GM21381 (cell line): ENCODE results near the gene HOXA9.

Experiments used
- ATAC-seq: cut with Tn5 transposase; IDR thresholded peaks from one replicate; pipeline ENCODE4 v1.9.1; 2021; ENCODE audit warnings: mild to moderate bottlenecking, moderate library complexity; ENCODE audit not compliant: unreplicated experiment

The HOXA9 gene

DNA sequence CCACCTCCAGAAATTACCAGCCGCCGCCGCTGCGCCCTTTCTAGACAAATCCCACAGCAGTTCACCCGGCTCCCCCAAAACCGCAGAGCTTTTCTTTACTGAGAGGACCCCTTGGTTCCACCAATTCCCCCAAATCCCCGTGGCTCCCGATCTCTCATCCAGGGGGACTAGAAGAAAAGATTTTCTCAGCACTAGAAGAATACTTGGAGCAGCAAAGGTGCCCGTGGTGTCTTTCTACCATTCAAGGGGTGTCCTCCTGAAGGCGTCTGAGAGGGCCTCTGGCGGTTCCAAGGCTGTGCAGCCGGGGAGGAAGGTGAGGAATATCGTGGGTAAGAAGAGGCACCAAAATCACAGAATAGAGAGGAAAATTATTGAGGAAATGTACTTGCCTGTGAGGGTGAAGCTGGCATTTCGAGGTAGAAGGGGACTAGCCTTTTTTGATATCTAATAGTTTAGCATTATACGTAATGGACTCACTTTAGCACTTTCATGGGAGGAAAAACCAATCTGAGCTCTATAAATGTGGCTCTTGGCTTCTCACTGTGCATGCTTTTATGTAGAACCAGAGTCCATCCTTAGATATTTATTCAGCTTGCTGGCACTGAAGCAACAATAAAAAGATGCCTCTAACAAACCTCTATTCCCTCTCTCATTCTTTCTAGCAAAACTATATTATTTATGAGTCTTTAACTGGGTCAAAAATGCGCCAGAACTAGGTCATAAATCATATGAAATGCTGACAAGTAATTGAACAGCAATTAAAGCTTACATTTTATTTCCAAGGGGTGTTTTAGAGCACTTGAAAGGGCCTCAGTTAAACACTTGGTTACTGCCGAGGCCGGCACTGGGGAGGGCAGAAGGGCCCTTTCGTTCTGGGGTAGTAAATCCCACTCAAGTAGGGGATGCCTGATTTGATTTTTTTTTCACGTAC, 49.0 kb downstream of the HOXA9 start:
- ATAC-seq, result no peak

DNA sequence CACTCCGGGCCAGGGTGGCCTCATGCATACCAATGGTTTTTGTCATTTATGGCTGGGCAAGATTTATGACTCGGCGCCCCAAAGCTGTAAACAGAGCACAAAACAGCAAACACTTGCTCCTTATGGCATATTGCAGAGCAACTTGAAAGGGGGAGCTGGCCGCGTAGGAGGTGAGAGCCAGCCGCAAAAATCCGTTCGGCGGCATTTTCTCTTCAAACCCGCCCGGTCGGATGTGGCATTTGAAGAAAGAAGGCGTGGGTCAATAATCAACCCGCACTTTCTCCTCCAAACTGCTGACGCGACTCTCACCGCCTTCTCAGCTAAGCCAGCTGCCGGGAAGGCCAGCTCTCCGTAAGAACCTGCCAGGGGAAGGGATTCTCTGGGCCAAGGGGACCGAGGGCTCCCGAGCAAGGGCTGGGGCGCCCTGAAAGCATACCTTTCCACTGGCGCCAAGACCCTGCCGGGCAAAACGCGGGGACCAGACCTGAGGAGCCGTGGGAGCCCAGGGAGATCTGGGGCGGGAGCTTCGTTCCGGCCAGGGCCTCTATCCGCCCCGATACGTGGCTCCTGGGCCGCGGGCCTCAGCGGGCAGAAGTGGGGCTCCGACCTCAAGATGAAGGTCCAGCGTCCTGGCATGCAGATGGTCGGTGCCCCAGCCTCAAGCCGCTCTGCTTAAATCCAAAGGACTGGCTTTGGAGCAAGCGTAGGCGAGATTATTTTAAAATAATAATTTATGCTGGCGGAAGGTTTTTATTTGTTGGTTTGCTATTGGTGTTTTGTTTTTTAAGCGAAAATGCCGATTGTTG, 49.9 kb downstream of the HOXA9 start:
- ATAC-seq, result no peak

DNA sequence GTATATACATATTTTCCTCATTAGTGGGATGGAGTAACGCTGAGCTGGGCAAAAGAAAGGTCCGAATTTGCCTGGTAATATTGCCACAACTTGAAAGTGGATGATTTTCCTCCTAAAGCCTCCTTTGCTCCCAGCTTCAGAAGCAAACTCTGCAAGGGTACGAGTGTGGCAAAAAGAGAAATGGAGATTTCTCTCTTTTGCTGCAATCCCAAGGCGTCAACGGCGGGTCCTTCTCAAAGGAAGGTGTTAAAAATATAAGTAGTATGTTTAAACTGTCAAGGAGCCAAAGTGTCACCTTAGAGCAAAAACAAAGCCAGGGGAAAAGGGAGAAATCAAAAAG, 50.5 kb downstream of the HOXA9 start:
- no peak for ATAC-seq

DNA sequence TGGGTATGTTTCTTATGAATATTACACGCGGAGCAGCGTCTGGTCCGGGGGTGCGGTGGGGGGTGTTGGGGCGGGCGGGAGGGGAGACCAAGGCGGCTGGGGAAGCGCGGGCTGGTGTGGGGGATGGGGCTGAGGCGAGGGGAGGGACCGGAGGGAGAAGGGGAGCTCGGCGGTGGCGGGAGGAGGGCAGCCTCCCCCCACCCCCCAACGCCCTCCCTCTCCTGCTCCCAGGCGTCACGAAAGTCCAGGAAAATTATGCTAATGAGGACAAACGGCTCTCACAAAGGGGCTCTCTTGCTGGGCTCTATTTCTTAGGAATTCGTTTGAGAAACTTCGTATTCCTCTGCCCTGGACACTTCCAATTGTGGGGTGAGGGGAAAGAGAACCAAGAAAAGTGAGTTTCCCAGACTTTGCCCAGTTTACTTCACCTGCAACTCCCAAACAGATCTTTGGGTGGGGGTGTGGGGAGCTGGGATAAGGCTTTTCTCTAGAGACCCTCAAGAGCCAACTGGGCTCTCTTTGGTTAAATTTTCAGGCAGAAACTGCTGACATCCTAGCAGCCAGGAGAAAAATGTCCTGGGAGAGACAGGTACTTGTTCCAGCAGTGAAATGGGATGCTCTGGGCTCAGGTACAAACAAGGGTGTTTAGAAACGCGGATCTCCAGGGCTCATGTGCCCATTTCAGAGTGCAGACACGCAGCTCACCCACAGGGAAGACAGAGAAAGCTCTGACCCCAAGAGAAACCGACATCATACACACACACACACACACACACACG, 51.2 kb downstream of the HOXA9 start:
- no peak for ATAC-seq

DNA sequence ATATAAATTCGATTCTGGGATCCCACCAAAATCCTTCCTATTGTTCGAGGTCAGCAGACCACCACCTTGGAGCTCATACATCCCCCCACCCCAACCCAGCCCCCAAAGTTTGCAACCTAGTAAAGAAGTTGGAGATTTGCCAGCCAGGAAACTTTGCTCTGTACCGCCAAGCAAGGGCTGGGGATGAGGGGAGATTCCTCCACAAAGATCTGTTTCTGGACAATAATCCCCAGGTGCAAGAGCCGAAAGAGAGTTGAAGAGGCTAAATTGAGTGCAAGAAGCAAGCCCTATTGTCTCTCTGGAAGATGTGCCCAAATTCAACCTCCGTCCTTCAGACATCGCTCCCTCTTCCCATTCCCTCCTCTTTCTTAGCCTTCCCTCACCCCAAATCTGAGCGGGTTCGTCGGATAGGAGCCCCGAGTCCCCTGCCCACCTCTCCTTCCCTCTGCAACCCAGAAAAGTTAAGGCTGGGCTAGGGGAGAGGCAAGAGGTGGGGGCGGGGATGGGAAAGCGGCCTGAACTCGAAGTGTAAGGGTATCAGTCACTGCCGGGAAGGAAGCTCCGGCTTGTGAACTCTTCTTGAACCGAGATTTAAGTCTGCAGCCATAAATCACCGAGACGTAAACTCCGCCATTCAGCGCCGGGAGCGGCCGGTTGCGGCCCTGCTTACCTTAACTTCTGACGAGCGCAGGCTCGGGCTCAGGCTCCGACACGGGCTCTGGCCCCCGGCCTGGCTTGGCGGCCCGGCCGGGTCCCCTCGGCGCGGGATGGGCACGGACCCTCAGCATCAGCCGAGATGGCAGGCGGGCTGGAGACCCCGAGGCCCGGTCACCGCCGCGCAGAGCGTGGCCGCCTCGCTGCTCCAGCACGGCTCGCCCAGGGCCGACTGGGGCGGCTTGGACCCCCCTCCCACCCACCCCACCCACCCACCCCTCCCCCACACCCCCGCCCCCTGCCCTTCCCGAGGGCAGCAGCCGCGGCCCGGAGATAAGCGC, 52.1 kb downstream of the HOXA9 start:
- ATAC-seq, result no peak
